ENCODE data around the gene POLDIP2. TPM values are rescaled to one million over a fixed set of nuclear protein-coding genes. Genes with fewer than 3 reads are reported as not detected.

Gene POLDIP2
- total and polyA plus RNA-seq, 2 of the 13 experiments (the other 11 are each of a cell fraction or from before 2014, with no cell fraction given): 85.9 to 114 TPM

- TF ChIP-seq ATF6 (CRISPR knock-in tag; conservative IDR thresholded peaks at IDR 0.05) (no peak), ATF7 (IDR thresholded peaks at IDR 0.05) (no peak), ATF7 (CRISPR knock-in tag; IDR thresholded peaks at IDR 0.05) (no peak), ADNP (CRISPR knock-in tag; IDR thresholded peaks at IDR 0.05) (no peak), ARID2 (CRISPR knock-in tag; IDR thresholded peaks at IDR 0.05; ENCODE audit: borderline replicate concordance) (no peak), ZSCAN5A (CRISPR knock-in tag; IDR thresholded peaks at IDR 0.05; ENCODE audit: borderline replicate concordance) (no peak), CHD4 (IDR thresholded peaks at IDR 0.05; ENCODE audit: borderline replicate concordance, low read length) (peak; percentile 56; the same call in 1 of the 2 replicates), SMAD3 (CRISPR knock-in tag; IDR thresholded peaks at IDR 0.05) (0 out of 2 replicates have a peak, but pooled peaks have one; percentile 68), GPN1 (CRISPR knock-in tag; IDR thresholded peaks at IDR 0.05; ENCODE audit: borderline replicate concordance) (no peak), ZNF652 (CRISPR knock-in tag; IDR thresholded peaks at IDR 0.05; ENCODE audit: borderline replicate concordance, low read depth) (no peak), ZNF567 (CRISPR knock-in tag; IDR thresholded peaks at IDR 0.05; ENCODE audit: borderline replicate concordance) (no peak), SP4 (CRISPR knock-in tag; IDR thresholded peaks at IDR 0.05) (peak; percentile 84), ZNF7 (CRISPR knock-in tag; IDR thresholded peaks at IDR 0.05) (no peak), KDM5B (CRISPR knock-in tag; IDR thresholded peaks at IDR 0.05; ENCODE audit: borderline replicate concordance) (peak; percentile 75), MYC (CRISPR knock-in tag; IDR thresholded peaks at IDR 0.05; ENCODE audit: borderline replicate concordance) (peak; percentile 61; the same call in 1 of the 2 replicates), PCBP2 (optimal IDR thresholded peaks at IDR 0.05; ENCODE audit: low read depth, low read length, poor library complexity, severe bottlenecking) (no peak), THYN1 (CRISPR knock-in tag; IDR thresholded peaks at IDR 0.05; ENCODE audit: borderline replicate concordance, low read depth) (no peak), NFE2L1 (CRISPR knock-in tag; IDR thresholded peaks at IDR 0.05; ENCODE audit: borderline replicate concordance) (no peak), ZNF451 (CRISPR knock-in tag; IDR thresholded peaks at IDR 0.05) (no peak), TAF1 (CRISPR knock-in tag; IDR thresholded peaks at IDR 0.05) (no peak; the same call in 1 of the 2 replicates), ZMYM4 (CRISPR knock-in tag; IDR thresholded peaks at IDR 0.05) (peak; percentile 74; the same call in 1 of the 2 replicates), KDM3A (CRISPR knock-in tag; IDR thresholded peaks at IDR 0.05; ENCODE audit: low read depth) (no peak; the same call in 1 of the 2 replicates), HNRNPL (IDR thresholded peaks at IDR 0.05; ENCODE audit: low read depth, low read length) (no peak)
- TF ChIP-seq, protein P1, sequence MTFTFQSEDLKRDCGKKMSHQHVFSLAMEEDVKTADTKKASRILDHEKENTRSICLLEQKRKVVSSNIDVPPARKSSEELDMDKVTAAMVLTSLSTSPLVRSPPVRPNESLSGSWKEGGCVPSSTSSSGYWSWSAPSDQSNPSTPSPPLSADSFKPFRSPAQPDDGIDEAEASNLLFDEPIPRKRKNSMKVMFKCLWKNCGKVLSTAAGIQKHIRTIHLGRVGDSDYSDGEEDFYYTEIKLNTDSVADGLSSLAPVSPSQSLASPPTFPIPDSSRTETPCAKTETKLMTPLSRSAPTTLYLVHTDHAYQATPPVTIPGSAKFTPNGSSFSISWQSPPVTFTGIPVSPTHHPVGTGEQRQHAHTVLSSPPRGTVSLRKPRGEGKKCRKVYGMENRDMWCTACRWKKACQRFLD (CRISPR knock-in tag; IDR thresholded peaks at IDR 0.05; ENCODE audit: borderline replicate concordance): no peak
- TF ChIP-seq, protein P2, sequence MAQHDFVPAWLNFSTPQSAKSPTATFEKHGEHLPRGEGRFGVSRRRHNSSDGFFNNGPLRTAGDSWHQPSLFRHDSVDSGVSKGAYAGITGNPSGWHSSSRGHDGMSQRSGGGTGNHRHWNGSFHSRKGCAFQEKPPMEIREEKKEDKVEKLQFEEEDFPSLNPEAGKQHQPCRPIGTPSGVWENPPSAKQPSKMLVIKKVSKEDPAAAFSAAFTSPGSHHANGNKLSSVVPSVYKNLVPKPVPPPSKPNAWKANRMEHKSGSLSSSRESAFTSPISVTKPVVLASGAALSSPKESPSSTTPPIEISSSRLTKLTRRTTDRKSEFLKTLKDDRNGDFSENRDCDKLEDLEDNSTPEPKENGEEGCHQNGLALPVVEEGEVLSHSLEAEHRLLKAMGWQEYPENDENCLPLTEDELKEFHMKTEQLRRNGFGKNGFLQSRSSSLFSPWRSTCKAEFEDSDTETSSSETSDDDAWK (CRISPR knock-in tag; IDR thresholded peaks at IDR 0.05): no peak
- TF ChIP-seq, protein P3, sequence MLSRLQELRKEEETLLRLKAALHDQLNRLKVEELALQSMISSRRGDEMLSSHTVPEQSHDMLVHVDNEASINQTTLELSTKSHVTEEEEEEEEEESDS (CRISPR knock-in tag; IDR thresholded peaks at IDR 0.05; ENCODE audit: borderline replicate concordance): no peak
These were observed 11.0 kb upstream of the POLDIP2 start (continued) for GRCh38 chr17:28368306-28368831.
